ENCODE results near the gene ANK3. TPM values are rescaled to one million over a fixed set of nuclear protein-coding genes. Genes with fewer than 3 reads are reported as not detected.

Gene ANK3
- total RNA-seq, 2 experiments from 2014 or later: 60.5 to 61.9 TPM

GRCh38 chr10:60009710-60010383 is 379.8 kb downstream of the ANK3 start:
- no peak for TF ChIP-seq CTCF (IDR thresholded peaks at IDR 0.05)

GRCh38 chr10:60009276-60009675 is 380.4 kb downstream of the ANK3 start:
- H3K4me1 Mint-ChIP-seq (ENCODE audit: low read depth): no peaks in the 10 kb centered on the region
- no peaks in the 10 kb centered on the region for H3K9me3 Mint-ChIP-seq
- Histone ChIP-seq H3K27ac (ENCODE audit: low read depth in 1 of 2, low read length in 2 of 2) (no peak overlapping the region), H3K9me3 (ENCODE audit: control insufficient read depth in 1 of 2, insufficient read depth in 1 of 2, low read length in 2 of 2) (no peaks in the 10 kb centered on the region), H3K4me1 (ENCODE audit: insufficient read depth, low read length) (no peaks in the 10 kb centered on the region), H3K4me3 (ENCODE audit: low read length) (no peak overlapping the region), H3K36me3 (ENCODE audit: insufficient read depth, low read length) (no peaks in the 10 kb centered on the region), H3K27me3 (ENCODE audit: control insufficient read depth in 1 of 2, insufficient read depth in 2 of 2, low read length in 2 of 2) (no peaks in the 10 kb centered on the region)
- H3K4me3 Mint-ChIP-seq: no peak overlapping the region
- intact Hi-C loops (cut with DNase I, micrococcal nuclease): no loop called here
- ATAC-seq (ENCODE audit: poor library complexity) (no peak), DNase-seq (no peak)
- H3K27me3 Mint-ChIP-seq: no peaks in the 10 kb centered on the region
- ChIA-PET CTCF (no interaction called here), POLR2A (no interaction called here)
- TF ChIP-seq CTCF (IDR thresholded peaks at IDR 0.05): no peak
- H3K27ac Mint-ChIP-seq: no peak overlapping the region
- no peaks in the 10 kb centered on the region for H3K36me3 Mint-ChIP-seq (ENCODE audit: low read depth)

More at GRCh38 chr10:60009710-60010383, 379.8 kb downstream of the ANK3 start:
- intact Hi-C loops (cut with DNase I, micrococcal nuclease): no loop called here
- Mint-ChIP-seq H3K9me3 (no peaks in the 10 kb centered on the region), H3K4me3 (no peak overlapping the region), H3K36me3 (ENCODE audit: low read depth) (no peaks in the 10 kb centered on the region), H3K27ac (no peak overlapping the region), H3K4me1 (ENCODE audit: low read depth) (no peaks in the 10 kb centered on the region), H3K27me3 (no peaks in the 10 kb centered on the region)
- CTCF ChIA-PET: no interaction called here
- Histone ChIP-seq H3K4me1 (ENCODE audit: insufficient read depth, low read length) (no peaks in the 10 kb centered on the region), H3K4me3 (ENCODE audit: low read length) (no peak overlapping the region), H3K27me3 (ENCODE audit: control insufficient read depth in 1 of 2, insufficient read depth in 2 of 2, low read length in 2 of 2) (no peaks in the 10 kb centered on the region), H3K9me3 (ENCODE audit: control insufficient read depth in 1 of 2, insufficient read depth in 1 of 2, low read length in 2 of 2) (no peaks in the 10 kb centered on the region), H3K36me3 (ENCODE audit: insufficient read depth, low read length) (no peaks in the 10 kb centered on the region), H3K27ac (ENCODE audit: low read depth in 1 of 2, low read length in 2 of 2) (no peak overlapping the region)
- DNase-seq: no peak
- no peak for ATAC-seq (ENCODE audit: poor library complexity)
- POLR2A ChIA-PET: no interaction called here

GRCh38 chr10:60008816-60009215 is 380.9 kb downstream of the ANK3 start:
- ChIA-PET CTCF (no interaction called here), POLR2A (no interaction called here)
- ATAC-seq (ENCODE audit: poor library complexity) (no peak), DNase-seq (no peak)
- Mint-ChIP-seq H3K36me3 (ENCODE audit: low read depth) (no peaks in the 10 kb centered on the region), H3K4me3 (no peak overlapping the region), H3K27ac (no peak overlapping the region), H3K4me1 (ENCODE audit: low read depth) (no peaks in the 10 kb centered on the region), H3K27me3 (no peaks in the 10 kb centered on the region), H3K9me3 (no peaks in the 10 kb centered on the region)
- Histone ChIP-seq H3K4me1 (ENCODE audit: insufficient read depth, low read length) (no peaks in the 10 kb centered on the region), H3K27ac (ENCODE audit: low read depth in 1 of 2, low read length in 2 of 2) (no peak overlapping the region), H3K36me3 (ENCODE audit: insufficient read depth, low read length) (no peaks in the 10 kb centered on the region), H3K9me3 (ENCODE audit: control insufficient read depth in 1 of 2, insufficient read depth in 1 of 2, low read length in 2 of 2) (no peaks in the 10 kb centered on the region), H3K4me3 (ENCODE audit: low read length) (no peak overlapping the region), H3K27me3 (ENCODE audit: control insufficient read depth in 1 of 2, insufficient read depth in 2 of 2, low read length in 2 of 2) (no peaks in the 10 kb centered on the region)
- no peak for TF ChIP-seq CTCF (IDR thresholded peaks at IDR 0.05)
- intact Hi-C loops (cut with DNase I, micrococcal nuclease): no loop called here
